ENCODE data around the gene C1QL2.

Gene C1QL2

GRCh38 chr2:119195887-119196286 lies 37.3 kb upstream of the C1QL2 start:
- ChIA-PET CTCF (interaction anchor here (1.4 kb wide), 1 partner anchor 21 kb away, joined by 4 read pairs; no protein-coding TSS in a partner anchor), POLR2A (no interaction called here)
- no peak for TF ChIP-seq FOXA1 (IDR thresholded peaks at IDR 0.05)
- TF ChIP-seq BHLHE40 (IDR thresholded peaks at IDR 0.05; ENCODE audit: borderline replicate concordance) = no peak
- DNase-seq (ENCODE audit: extremely low spot score) = no peak

GRCh38 chr2:119195001-119195400 lies 36.5 kb upstream of the C1QL2 start:
- no peak for TF ChIP-seq PKNOX1 (IDR thresholded peaks at IDR 0.05)
- no peak for TF ChIP-seq SP1 (IDR thresholded peaks at IDR 0.05)
- TF ChIP-seq ZNF384 (IDR thresholded peaks at IDR 0.05) = no peak
- no peak for TF ChIP-seq TARDBP (IDR thresholded peaks at IDR 0.05)
- no peak for TF ChIP-seq BHLHE40 (IDR thresholded peaks at IDR 0.05; ENCODE audit: borderline replicate concordance)
- TF ChIP-seq HDGF (IDR thresholded peaks at IDR 0.05; ENCODE audit: borderline replicate concordance) = no peak
- no peak for TF ChIP-seq L3MBTL2 (conservative IDR thresholded peaks at IDR 0.05)
- no peak for TF ChIP-seq FOXM1 (IDR thresholded peaks at IDR 0.05; ENCODE audit: borderline replicate concordance)
- TF ChIP-seq ELF4 (IDR thresholded peaks at IDR 0.05) = no peak
- no peak for TF ChIP-seq SUZ12 (IDR thresholded peaks at IDR 0.05)
- no peak for DNase-seq (ENCODE audit: extremely low spot score)
- POLR2A ChIA-PET = no interaction called here
- CTCF ChIA-PET = no interaction called here

- TF ChIP-seq LEF1 (IDR thresholded peaks at IDR 0.05; ENCODE audit: borderline replicate concordance) (no peak), FOXA1 (IDR thresholded peaks at IDR 0.05) (no peak), TARDBP (IDR thresholded peaks at IDR 0.05) (no peak), FOXK2 (IDR thresholded peaks at IDR 0.05) (no peak), ARNT (IDR thresholded peaks at IDR 0.05) (no peak), L3MBTL2 (conservative IDR thresholded peaks at IDR 0.05) (no peak)
- no peak for DNase-seq (ENCODE audit: extremely low spot score)
- ChIA-PET POLR2A (no interaction called here), CTCF (no interaction called here)
These were observed 34.3 kb upstream of the C1QL2 start for GRCh38 chr2:119192893-119193292.

GRCh38 chr2:119190321-119191111 lies 32.0 kb upstream of the C1QL2 start:
- ChIA-PET CTCF (no interaction called here), POLR2A (no interaction called here)
- no peak for DNase-seq (ENCODE audit: extremely low spot score)
- TF ChIP-seq TARDBP (IDR thresholded peaks at IDR 0.05) (no peak), PKNOX1 (IDR thresholded peaks at IDR 0.05) (peak; percentile 49), ZNF384 (IDR thresholded peaks at IDR 0.05) (no peak), FOXA1 (IDR thresholded peaks at IDR 0.05) (no peak), SUZ12 (IDR thresholded peaks at IDR 0.05) (no peak)

GRCh38 chr2:119184512-119184911 lies 26.0 kb upstream of the C1QL2 start:
- POLR2A ChIA-PET = no interaction called here
- DNase-seq (ENCODE audit: extremely low spot score) = no peak
- CTCF ChIA-PET = interaction anchor here (1.8 kb wide), 1 partner anchor 9 kb away, joined by 4 read pairs; no protein-coding TSS in a partner anchor
- TF ChIP-seq CTBP1 (IDR thresholded peaks at IDR 0.05; ENCODE audit: borderline replicate concordance) (no peak), NFRKB (IDR thresholded peaks at IDR 0.05) (no peak), FOXA1 (IDR thresholded peaks at IDR 0.05) (no peak), ZNF384 (IDR thresholded peaks at IDR 0.05) (no peak), FOXK2 (IDR thresholded peaks at IDR 0.05) (no peak), ELF4 (IDR thresholded peaks at IDR 0.05) (no peak), FOXM1 (IDR thresholded peaks at IDR 0.05; ENCODE audit: borderline replicate concordance) (no peak), SUZ12 (IDR thresholded peaks at IDR 0.05) (no peak)

- POLR2A ChIA-PET = no interaction called here
- no peak for TF ChIP-seq SP1 (IDR thresholded peaks at IDR 0.05)
- TF ChIP-seq PKNOX1 (IDR thresholded peaks at IDR 0.05) = no peak
- TF ChIP-seq BHLHE40 (IDR thresholded peaks at IDR 0.05; ENCODE audit: borderline replicate concordance) = no peak
- no peak for TF ChIP-seq SUZ12 (IDR thresholded peaks at IDR 0.05)
- TF ChIP-seq ARNT (IDR thresholded peaks at IDR 0.05) = no peak
- TF ChIP-seq NFRKB (IDR thresholded peaks at IDR 0.05) = no peak
- no peak for TF ChIP-seq FOXK2 (IDR thresholded peaks at IDR 0.05)
- TF ChIP-seq FOXM1 (IDR thresholded peaks at IDR 0.05; ENCODE audit: borderline replicate concordance) = no peak
- no peak for TF ChIP-seq HDGF (IDR thresholded peaks at IDR 0.05; ENCODE audit: borderline replicate concordance)
- TF ChIP-seq L3MBTL2 (conservative IDR thresholded peaks at IDR 0.05) = no peak
- TF ChIP-seq ELF4 (IDR thresholded peaks at IDR 0.05) = no peak
- no peak for TF ChIP-seq CTBP1 (IDR thresholded peaks at IDR 0.05; ENCODE audit: borderline replicate concordance)
- TF ChIP-seq ZNF384 (IDR thresholded peaks at IDR 0.05) = no peak
- no peak for TF ChIP-seq TARDBP (IDR thresholded peaks at IDR 0.05)
- no peak for DNase-seq (ENCODE audit: extremely low spot score)
- CTCF ChIA-PET = no interaction called here
These were observed 23.4 kb upstream of the C1QL2 start for GRCh38 chr2:119181791-119182445.

- POLR2A ChIA-PET = no interaction called here
- DNase-seq (ENCODE audit: extremely low spot score) = no peak
- CTCF ChIA-PET = no interaction called here
- TF ChIP-seq ARNT (IDR thresholded peaks at IDR 0.05) (no peak), PKNOX1 (IDR thresholded peaks at IDR 0.05) (no peak), TARDBP (IDR thresholded peaks at IDR 0.05) (no peak), SP1 (IDR thresholded peaks at IDR 0.05) (no peak), BHLHE40 (IDR thresholded peaks at IDR 0.05; ENCODE audit: borderline replicate concordance) (no peak), FOXA1 (IDR thresholded peaks at IDR 0.05) (no peak), CTBP1 (IDR thresholded peaks at IDR 0.05; ENCODE audit: borderline replicate concordance) (no peak), HDGF (IDR thresholded peaks at IDR 0.05; ENCODE audit: borderline replicate concordance) (no peak), FOXK2 (IDR thresholded peaks at IDR 0.05) (no peak), ELF4 (IDR thresholded peaks at IDR 0.05) (no peak), SUZ12 (IDR thresholded peaks at IDR 0.05) (no peak), LEF1 (IDR thresholded peaks at IDR 0.05; ENCODE audit: borderline replicate concordance) (no peak), L3MBTL2 (conservative IDR thresholded peaks at IDR 0.05) (no peak), NFRKB (IDR thresholded peaks at IDR 0.05) (no peak), FOXM1 (IDR thresholded peaks at IDR 0.05; ENCODE audit: borderline replicate concordance) (no peak), ZNF384 (IDR thresholded peaks at IDR 0.05) (no peak)
These were observed 22.8 kb upstream of the C1QL2 start for GRCh38 chr2:119181391-119181790.
